AG09319 (cell line): ENCODE measurements around the gene LPP.

Source experiments
- DNase-seq: peaks from one replicate; pipeline ENCODE4 v3.0.0-alpha.2; 2010; ENCODE audit warnings: low read depth; ENCODE audit errors: extremely low read depth
- CTCF ChIP-seq: IDR thresholded peaks from 2 replicates; pipeline ENCODE4 v1.5.1; 2011; ENCODE audit warnings: low read depth, mild to moderate bottlenecking, inconsistent platforms, low read length, moderate library complexity

LPP gene

GRCh38 chr3:188573956-188574355 is 420.0 kb downstream of the LPP start:
- TF ChIP-seq CTCF: no peak
- DNase-seq: no peak

- no peak for TF ChIP-seq CTCF
- DNase-seq: no peak
These were observed 420.9 kb downstream of the LPP start for GRCh38 chr3:188574885-188575284.

- no peak for DNase-seq
- no peak for TF ChIP-seq CTCF
These were observed 421.5 kb downstream of the LPP start for GRCh38 chr3:188575501-188575900.

GRCh38 chr3:188577539-188577938 is 423.6 kb downstream of the LPP start:
- no peak for DNase-seq
- no peak for TF ChIP-seq CTCF

- TF ChIP-seq CTCF: no peak
- DNase-seq: peak; percentile 65
These were observed 424.8 kb downstream of the LPP start for GRCh38 chr3:188578576-188579363.

GRCh38 chr3:188580223-188580622 is 426.3 kb downstream of the LPP start:
- DNase-seq: no peak
- no peak for TF ChIP-seq CTCF

GRCh38 chr3:188580659-188581058 is 426.7 kb downstream of the LPP start:
- DNase-seq: no peak
- no peak for TF ChIP-seq CTCF
